Measurements from ENCODE around the gene CYB5RL.

DNA sequence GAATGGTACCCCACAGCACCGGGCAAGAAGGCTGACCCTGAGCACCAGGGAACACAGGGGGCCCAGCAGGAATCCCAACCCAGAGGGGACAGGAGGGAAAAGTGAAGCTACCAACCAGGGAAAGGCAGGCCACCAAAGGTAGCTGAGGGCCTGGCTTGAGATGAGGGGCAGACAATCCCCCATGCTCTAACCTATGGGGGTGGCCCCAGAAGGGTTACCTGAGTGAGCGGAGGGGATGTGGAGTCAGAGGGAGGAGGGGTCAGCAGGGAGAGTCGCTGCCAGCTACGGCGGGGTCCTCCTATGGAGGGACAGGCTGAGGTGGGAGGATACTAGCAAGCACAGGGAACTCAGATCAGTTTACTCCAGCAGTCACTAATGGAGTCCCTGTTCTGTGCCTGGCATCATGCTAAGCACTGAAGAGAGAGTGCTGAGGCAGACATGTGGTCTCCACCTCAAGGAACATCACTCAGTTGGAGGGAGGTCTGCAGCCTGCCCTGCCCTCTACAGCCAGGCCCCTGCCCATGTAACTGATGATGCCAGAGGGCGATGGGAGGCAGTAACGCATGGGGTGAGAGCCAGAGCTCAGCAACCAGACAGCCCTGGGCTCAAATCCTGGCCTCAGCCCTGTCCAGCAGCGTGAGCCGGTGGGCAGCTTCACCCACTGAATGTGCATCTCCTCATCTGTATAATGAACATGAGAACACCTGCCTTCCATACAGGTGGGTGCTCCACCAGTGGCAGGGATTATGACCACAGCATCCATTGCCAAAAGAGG, 21.3 kb downstream of the CYB5RL start:
- TF ChIP-seq POLR2A (IDR thresholded peaks at IDR 0.05; ENCODE audit: low read depth, low read length) (no peak), TAF1 (IDR thresholded peaks at IDR 0.05; ENCODE audit: borderline replicate concordance, low read depth, low read length) (no peak), POLR2AphosphoS5 (IDR thresholded peaks at IDR 0.05; ENCODE audit: low read depth, low read length) (no peak)

All from GM12892 (cell line).